Activated CD8-positive, alpha-beta memory T cell treated with anti-CD3 and anti-CD28 coated beads for 48 hours (primary cell): ENCODE measurements around the gene ARIH2.

Experiments
- DNase-seq, 3 experiments: peaks; one replicate each; pipeline ENCODE4 v3.0.0-alpha.2; 2020; ENCODE audit warnings: low read depth in 2 of 3, low spot score in 2 of 3

The ARIH2 gene

DNA sequence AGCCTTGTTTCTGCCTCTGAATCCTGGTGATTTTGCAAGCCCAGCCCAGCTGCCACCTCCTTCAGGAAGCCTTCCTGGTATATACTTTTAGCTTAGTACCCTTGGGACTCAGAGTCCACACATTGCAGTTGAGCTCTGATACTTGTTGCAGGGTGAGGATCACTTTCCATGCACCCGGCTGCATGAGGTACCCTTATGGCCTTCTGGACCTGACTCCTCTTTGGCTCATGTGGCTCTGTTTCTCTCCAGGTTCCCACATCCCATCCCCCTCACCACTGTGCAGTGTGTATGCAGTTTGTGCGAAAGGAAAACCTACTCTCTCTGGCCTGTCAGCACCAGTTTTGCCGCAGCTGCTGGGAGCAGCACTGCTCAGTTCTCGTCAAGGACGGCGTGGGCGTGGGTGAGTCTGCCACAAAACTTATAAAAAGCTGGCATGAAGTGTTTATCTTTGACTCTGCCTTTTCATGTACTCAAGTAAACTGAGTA, 48.3 kb downstream of the ARIH2 start:
- DNase-seq = no peak

DNA sequence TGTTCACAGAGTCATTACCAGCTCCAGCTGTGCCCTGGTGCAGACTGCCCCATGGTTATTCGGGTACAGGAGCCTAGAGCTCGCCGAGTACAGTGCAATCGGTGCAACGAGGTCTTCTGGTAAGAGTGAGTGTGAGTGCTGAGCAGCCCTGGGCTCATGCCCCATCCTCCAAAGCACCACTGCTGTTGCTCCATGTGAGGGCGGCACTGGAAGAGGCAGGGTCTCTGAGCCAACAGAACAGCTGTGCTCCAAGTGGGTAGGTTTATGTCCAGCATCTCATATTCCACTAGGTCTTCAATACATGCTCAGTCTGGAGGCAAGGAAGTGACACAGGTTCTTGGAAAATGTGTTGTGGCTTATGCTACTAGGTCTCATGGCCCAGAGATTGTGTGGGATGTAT, 51.9 kb downstream of the ARIH2 start:
- DNase-seq = no peak

DNA sequence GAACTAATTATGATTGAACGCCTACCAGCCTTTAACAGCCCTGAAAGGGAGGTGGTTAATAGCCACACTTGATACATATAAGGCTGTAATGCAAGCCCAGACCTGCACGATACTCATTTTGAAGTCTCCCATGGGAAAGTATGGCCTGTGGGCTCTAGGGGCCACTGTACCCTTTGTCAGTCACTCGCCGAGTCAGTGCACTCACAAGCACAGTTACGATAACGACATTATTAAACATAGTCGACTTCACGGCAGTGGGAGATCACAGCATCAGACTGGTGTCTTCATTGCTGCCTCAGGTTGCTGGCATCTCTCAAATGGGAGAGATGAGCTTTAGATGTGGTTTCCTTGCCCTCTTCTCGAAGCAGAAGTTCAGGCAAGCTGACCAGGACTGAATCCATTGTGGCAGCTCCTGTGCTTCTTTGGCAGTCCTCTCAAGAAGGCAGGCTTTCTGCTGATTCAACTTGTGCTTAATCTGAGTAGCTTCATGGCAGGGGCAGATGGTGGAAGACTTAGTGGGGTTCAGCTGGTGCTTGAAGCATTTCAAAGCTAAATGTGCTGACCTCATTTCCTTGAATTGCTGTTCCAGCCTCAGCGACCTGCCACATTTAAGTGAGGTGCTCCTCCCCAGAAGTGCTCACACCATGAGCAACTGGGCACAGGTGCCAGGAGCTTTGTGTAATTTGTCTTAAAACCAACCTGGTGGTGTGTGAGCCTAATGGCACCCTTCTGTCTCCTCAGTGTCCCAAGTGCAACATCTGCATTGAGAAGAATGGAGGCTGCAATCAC, 55.6 kb downstream of the ARIH2 start:
- no peak for DNase-seq

DNA sequence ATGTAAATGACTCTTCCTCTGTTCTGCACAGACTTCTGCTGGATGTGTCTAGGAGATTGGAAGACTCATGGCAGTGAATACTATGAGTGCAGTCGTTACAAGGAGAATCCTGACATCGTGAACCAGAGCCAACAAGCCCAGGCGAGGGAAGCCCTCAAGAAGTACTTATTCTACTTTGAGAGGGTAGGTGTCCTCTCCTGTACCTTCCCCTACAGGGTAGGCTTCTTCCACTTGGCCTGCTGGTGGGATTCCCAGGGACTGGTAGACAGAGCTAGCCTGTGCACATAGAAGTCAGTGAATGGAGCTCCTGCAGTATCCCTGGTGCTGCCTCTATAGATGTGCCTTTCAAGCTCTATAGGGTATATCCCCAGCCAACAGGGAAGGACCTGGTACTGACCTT, 60.8 kb downstream of the ARIH2 start:
- DNase-seq = no peak

DNA sequence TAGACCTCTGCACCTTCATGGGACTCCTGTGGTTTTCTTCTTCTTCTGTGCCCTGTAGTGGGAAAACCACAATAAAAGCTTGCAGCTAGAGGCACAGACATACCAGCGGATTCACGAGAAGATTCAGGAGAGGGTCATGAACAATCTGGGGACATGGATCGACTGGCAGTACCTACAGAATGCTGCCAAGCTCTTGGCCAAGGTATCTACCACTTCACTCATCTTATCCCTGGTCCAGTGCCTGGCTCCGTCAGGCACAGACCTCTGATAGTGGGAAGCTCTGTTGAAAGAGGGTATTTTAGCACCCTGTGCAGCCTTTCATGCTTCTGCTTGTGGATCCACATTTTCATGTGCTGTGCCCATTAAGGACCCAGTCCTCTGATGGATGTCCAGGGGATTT, 61.7 kb downstream of the ARIH2 start:
- DNase-seq = no peak

DNA sequence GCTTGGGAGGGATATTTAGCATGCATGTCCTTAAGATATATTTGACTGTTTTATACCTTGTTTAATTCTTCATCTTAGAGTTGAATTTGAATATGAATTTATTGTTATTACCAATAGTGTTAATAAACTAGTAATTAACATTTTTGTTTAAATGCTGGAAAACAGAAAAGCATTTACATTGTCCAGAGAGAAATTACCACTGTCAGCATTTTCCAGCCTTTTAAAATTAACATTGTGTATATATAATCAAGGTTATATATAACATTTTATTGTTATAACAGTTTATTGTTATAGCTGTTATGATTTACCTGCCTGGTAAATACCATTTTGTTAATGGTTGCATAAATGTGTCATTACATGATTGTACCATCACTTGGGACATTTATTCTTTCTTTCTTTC, 63.4 kb downstream of the ARIH2 start:
- DNase-seq = no peak

DNA sequence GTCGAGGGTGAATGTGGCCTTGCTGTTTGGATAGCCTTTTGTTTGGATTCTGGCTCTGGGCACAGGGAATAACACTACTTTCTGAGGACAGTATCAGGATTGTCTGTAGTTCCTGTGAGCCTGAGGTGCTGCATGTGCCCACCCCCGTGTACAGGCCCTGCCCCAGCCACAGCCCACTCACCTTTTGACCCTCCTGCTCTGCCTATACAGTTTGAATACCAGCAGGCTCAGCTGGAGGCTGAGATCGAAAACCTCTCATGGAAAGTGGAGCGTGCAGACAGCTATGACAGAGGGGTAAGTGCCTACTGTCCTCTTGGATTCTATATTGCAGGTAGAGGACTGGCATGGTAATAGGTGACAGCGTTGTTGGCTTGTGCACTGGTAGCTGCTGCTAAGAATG, 64.0 kb downstream of the ARIH2 start:
- no peak for DNase-seq

DNA sequence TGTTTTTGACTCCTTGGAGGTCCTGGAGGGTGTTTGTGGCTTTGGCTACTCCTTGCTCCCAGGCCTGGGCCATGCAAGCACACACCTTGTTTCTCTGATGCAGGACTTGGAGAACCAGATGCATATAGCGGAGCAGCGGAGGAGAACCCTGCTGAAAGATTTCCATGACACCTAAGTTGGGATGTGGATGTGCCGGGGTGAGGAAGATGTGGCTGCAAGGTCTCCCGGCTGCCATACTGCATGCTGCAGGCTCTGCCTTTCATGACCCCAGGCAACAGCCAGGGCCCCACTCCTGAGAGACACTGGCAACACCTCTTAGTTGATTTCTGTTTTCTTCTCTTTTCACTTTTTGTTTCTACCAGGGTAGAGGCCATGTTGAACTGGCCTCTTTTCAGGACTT, 64.5 kb downstream of the ARIH2 start:
- DNase-seq = no peak

DNA sequence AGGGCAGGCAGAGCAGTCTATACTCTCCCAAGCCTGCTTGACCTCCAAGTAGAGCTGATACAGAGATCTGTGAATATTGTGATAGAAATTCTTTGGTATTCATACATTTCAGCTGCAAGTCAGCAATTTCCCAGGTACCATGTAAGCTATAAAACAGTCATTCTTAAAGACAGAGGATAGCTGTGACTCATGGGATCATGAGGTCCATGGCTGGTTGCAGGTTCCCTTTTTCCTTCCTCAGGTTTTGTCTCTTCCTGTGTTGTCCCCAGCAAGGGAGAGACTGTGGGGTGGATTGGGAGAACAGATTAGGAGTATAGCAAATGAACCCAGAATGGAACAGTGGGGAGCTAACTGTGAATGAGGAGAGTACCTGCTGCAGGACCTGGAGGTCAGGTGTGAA, 66.0 kb downstream of the ARIH2 start:
- no peak for DNase-seq

DNA sequence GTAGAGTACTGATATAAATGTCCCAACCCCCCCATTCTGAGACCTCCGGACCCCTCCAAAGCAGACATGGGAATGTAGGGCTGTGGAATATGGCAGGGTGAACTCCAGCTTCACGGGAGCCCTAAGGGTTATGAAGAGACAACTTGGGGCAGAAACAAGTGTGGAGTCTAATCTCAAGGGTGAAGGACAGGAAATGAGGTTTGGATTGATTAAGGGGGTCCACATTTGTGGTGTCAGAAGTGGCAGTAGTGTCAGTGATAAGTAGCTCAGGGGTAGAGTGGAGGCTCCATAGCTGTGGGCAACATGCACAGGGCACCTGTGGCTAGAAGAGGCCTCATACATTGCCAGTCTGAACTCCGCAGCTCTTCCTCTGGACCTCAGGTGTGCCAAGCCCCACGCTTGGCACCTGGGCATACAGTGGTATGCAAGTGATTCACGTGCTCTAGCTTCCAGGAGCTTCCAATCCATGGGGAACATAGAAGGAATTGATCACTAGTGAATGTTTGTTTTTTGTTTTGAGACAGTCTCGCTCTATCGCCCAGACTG, 67.3 kb downstream of the ARIH2 start:
- no peak for DNase-seq

DNA sequence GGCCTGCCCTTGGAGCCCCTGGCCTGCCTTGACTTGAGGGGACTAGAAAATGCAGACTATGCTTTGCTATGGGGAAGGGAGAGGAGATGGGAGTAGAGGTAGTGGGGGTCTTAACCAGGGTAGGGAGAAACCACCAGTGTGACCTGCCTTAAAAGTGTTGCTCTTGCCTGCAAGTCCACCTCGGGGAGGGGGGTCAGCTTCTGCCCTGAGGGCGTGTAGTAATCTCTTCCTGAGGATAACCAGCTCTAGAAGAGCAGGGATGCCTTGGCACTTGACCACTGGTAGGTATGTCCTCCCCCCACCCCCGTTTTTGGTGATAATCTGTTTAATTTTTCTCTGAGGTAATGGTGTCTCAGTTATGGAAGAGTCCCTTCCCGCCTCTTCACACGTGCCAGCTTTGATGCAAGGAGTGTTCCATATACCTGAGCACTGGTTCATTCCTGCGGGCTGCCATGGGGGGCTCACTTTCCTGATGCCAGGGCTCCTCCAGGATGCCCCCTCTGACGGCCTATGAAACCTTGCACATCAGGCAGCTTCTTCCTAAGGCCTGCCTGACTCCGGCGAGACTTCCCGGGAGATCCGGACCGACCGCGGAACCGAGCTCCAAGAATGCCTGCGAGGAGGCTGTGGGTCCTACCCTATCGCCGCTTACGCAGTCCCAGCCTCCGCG, 70.6 kb downstream of the ARIH2 start:
- no peak for DNase-seq

DNA sequence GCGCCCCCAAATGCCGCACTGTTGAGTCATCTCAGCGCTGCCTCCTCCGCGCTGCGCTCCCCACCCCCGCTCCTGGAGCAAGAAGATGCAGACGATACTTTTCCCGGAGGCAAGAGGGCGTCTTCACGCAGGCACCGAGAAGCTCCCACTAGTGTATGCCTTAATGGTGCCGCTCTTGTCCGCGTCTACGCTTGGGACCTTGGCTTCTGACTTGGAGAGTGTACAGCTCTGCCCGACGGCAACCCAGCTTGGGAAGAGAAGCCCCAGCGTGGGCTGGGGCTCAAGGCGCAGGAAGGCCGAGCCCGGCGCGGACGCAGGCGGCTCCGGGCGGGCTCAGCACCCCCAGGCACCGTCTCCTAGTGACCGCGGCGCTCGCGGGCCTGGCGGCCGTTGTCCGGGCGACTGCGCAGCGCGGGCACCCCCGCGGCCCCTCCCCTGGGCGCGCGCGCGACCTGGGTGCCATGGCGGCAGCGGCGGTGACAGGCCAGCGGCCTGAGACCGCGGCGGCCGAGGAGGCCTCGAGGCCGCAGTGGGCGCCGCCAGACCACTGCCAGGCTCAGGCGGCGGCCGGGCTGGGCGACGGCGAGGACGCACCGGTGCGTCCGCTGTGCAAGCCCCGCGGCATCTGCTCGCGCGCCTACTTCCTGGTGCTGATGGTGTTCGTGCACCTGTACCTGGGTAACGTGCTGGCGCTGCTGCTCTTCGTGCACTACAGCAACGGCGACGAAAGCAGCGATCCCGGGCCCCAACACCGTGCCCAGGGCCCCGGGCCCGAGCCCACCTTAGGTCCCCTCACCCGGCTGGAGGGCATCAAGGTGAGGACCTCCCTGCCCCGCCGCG, 71.4 kb downstream of the ARIH2 start, which contains the start of gene P4HTM:
P4HTM (plus strand) TSS at position 446 of the 840 bp plus-strand sequence; CDS start at position 462, 16 bp downstream.
- DNase-seq = peak; percentile 65 to 70 (median 68)

DNA sequence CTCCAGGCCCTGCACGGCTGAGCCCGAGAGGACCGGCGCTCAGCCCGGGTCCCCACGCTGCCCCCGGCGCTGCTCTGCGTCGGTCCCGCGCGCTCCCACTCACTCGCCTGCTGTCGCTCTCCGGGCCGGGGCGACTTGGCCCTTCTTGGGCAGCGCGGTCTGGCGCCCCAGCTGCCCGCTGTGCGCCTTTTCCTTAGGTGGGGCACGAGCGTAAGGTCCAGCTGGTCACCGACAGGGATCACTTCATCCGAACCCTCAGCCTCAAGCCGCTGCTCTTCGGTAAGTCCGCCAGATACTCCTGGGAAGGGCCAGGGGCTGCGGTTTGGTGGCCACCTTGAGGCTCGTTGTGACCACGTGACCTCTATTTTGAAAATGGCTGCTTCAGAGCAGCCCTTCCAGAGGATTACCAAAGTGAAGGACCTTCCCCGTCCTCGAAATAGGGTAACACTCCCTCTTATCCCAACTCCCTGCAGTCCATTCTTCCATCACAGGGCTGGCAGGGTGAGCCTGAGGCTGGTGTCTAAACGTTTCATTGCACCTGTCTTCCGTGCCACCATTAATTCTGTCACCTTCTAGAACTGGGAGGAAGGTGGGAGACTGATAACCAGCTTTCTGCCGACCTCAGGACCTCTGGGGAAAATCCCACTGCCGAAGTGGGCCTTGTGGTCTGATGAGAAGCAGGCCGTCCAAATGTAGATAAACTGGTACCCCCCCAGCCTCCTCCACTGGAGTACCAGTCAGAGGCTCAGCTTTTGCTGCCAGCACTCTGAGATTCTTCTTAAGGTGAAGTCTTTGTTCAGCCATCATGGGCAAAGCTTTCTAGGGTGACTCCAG, 72.2 kb downstream of the ARIH2 start:
- no peak for DNase-seq

DNA sequence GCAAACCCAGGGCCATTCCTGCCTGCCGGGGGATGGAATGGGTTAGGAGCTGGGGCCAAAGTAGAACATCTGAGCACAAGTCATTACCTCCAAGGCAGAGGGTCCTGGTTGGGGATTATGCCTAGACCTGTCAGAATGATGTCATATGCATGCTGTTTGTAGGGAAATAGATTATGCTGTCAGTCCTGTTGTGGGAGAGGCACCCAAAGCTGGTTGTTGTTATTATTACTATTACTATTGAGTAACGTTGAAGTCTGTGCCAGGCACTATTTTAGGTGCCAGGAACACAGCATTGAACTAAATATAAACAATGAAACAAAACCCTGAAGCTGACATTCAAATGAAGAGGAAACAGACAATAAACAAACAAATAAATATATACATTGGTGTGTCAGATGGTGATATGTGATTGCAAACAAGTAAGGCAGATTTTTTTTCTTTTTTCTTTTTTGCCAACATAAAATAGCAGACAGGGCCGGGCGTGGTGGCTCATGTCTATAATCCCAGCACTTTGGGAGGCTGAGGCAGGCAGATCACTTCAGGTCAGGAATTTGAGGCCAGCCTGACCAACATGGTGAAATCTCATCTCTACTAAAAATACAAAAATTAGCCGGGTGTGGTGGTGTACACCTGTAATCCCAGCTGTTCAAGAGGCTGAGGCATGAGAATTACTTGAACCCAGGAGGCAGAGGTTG, 73.4 kb downstream of the ARIH2 start:
- no peak for DNase-seq

DNA sequence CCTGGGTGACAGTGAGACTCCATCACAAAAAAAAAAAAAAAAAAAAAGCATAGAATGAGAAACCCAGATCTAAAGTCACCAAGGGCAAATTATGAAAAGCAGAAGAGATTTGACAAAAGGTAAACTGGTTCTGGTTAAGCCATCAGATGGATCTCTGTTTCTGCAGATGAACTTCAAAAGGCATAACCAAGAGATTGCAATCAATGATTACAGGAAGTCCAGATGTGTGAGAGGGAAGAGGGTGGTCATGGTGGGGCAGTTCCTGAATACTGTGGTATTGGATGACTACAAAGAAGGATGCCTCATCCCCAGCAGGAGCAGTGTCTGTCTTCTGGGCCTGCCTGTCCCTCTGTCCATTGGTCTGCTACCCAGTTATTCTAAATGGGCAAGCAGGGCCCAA, 75.2 kb downstream of the ARIH2 start:
- DNase-seq = no peak

DNA sequence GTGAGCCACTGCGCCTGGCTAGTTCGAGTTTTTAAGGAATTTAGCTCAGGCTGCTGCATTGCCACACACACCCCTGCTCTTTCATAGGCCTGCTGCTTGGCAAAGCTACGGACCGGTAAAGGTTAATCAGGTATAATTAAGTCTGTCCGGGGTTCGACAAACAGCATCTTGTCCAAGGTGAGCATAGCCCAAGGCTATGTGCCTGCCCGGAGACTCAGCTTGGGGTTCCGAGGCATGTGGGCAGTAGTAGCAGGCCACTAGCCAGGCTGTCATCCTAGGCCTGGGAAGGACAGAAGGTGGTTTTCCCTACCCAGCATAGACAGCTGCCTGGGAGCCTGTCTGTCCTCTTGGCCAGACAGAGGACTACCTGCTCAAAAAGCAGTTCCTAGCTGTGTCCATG, 78.0 kb downstream of the ARIH2 start:
- no peak for DNase-seq

DNA sequence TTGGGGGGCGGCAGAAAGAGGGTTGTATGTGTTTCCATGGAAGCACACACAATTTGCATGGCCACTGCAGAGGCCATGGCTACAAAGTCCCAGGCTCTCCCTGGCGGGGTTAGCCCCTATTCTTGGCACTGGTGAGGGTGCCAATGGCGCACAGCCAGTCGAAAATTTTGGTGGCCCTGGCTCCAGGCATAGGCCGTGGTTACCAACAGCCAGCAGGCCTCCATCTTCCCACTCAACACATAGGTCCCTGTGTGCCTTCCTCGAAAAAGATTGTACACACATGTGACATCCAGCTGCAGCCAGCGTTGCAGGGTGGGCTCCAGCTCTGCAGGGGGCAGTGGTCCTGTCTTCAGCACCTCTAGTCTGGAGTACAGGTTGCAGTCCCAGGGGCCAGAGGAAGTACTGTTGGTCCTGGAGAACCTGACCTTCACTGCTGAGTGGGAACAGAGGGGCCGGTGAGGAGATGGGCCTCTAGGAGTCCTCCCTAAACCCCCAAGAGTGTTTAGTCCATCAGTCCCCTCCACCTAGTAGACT, 78.5 kb downstream of the ARIH2 start:
- no peak for DNase-seq

DNA sequence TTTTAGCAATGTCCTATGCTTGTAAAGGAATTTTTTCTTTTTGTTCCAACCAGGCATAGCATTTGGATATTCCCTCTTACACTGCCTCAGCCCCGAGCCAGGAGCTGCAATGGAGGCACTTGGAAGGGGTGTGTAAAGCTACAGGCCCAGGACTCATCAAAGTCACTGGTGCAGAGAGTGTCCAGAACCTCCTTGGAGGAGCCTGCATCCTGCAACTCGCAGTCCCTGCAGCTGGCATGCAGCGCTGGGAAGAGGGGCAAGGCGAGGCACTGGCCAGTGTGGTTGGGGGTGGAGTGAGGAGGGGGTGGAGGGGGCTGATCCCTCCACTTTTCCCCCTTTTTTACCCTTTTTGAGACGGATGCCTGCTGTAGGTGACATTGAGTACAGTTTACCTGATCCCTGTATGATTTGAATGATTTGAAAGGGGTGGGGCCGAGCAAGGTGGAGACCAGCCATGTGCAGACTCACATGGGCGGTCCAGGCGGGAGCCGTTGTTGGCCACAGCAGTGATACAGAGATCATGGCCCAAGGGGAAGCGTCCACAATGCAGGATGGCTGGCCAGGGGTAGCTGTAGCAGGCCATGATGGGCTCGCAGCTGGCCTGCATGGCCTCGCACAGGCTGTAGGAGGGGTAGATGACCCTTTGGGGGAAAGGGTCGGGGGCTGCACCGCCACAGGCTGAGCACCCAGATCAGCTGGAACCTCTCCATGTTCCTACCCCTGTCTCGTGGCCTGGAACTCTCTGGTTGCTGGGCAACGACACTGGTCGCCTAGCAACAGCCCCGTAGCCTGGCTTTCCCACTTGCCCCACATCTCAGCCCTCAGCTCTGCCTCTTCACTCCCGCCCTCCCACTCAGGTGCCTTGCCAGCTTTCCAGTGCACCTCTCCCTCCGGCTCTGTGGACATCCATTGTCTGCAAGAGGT, 79.3 kb downstream of the ARIH2 start:
- no peak for DNase-seq
